RWPE2 (cell line): ENCODE data around the gene RNU5B-1.

Experiments used
- ATAC-seq: fragments of 200-7000 bp; cut with Tn5 transposase; 3 replicates; pipeline ENCODE4 v1.9.1; 2021; ENCODE audit warnings: low read depth
- DNase-seq: peaks from one replicate; pipeline ENCODE4 v3.0.0-alpha.2; 2020; ENCODE audit warnings: low spot score
- H3K27ac ChIP-seq: fragments of 450-650 bp; 2 replicates; pipeline ENCODE4 v1.5.1; 2017; ENCODE audit warnings: mild to moderate bottlenecking; ENCODE audit not compliant: poor library complexity, severe bottlenecking
- H3K27me3 ChIP-seq: fragments of 250-450 bp; sonication (Bioruptor Pico); 2 replicates; pipeline ENCODE4 v1.5.1; 2021; ENCODE audit warnings: mild to moderate bottlenecking, moderate library complexity; ENCODE audit not compliant: insufficient read depth, poor library complexity, severe bottlenecking
- H3K36me3 ChIP-seq: fragments of 250-450 bp; sonication (Bioruptor Pico); 2 replicates; pipeline ENCODE4 v1.5.1; 2020; ENCODE audit warnings: low read depth, mild to moderate bottlenecking, moderate library complexity
- H3K4me1 ChIP-seq: fragments of 250-450 bp; sonication (Bioruptor Pico); 2 replicates; pipeline ENCODE4 v1.5.1; 2021; ENCODE audit warnings: mild to moderate bottlenecking, moderate library complexity; ENCODE audit not compliant: insufficient read depth, poor library complexity, severe bottlenecking
- H3K4me3 ChIP-seq: fragments of 250-450 bp; sonication (Bioruptor Pico); 2 replicates; pipeline ENCODE4 v1.5.1; 2021; ENCODE audit warnings: mild to moderate bottlenecking, moderate library complexity; ENCODE audit not compliant: severe bottlenecking
- H3K9me3 ChIP-seq: fragments of 250-450 bp; sonication (Bioruptor Pico); 2 replicates; pipeline ENCODE4 v1.5.1; 2021; ENCODE audit warnings: mild to moderate bottlenecking, moderate library complexity; ENCODE audit not compliant: severe bottlenecking
- TF ChIP-seq, protein P1 (sequence below): fragments of 450-650 bp; IDR thresholded peaks from one replicate; pipeline ENCODE4 v1.5.1; 2017; ENCODE audit warnings: mild to moderate bottlenecking, moderate library complexity; ENCODE audit not compliant: poor library complexity, severe bottlenecking

RNU5B-1 gene

DNA sequence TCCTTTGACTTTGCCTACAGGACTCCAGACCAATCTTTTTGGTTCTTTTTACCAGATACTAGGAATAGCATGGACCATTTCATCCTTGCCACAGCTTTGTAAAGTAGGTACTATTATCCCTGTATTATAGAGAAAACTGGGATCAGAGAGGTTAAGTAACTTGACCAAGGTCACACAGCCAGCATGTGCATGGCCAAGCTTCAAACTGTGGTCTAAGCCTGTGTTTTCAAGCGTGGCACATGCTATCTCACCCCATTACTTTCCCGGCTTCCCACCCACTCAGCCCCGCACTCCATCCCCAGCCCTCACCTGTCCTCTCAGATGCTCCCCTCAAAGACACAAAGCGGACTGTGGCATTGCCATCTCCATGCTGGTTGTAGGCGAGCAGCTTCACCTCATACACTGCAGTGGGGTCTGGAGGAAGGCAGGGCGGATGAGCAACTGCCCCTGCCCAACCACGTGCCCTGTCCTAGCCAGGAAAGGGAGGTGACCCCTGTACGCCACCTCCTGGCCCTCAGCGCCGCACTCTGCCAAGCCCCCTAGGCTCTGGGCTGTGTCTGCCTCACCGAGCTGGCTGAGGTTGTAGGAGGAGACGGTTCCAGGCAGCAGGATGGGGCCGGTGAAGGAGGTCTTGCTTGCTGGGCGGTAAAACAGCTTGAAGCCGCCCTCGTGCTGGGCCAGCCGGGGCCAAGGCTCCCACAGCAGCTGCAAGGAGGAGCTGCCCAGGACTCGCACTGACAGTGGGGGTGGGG, 25.7 kb downstream of the RNU5B-1 start:
- TF ChIP-seq, protein P1, sequence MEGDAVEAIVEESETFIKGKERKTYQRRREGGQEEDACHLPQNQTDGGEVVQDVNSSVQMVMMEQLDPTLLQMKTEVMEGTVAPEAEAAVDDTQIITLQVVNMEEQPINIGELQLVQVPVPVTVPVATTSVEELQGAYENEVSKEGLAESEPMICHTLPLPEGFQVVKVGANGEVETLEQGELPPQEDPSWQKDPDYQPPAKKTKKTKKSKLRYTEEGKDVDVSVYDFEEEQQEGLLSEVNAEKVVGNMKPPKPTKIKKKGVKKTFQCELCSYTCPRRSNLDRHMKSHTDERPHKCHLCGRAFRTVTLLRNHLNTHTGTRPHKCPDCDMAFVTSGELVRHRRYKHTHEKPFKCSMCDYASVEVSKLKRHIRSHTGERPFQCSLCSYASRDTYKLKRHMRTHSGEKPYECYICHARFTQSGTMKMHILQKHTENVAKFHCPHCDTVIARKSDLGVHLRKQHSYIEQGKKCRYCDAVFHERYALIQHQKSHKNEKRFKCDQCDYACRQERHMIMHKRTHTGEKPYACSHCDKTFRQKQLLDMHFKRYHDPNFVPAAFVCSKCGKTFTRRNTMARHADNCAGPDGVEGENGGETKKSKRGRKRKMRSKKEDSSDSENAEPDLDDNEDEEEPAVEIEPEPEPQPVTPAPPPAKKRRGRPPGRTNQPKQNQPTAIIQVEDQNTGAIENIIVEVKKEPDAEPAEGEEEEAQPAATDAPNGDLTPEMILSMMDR = no peak
- Histone ChIP-seq H3K4me3 (no peak overlapping the region), H3K27me3 (no peaks in the 10 kb centered on the region), H3K36me3 (no peaks in the 10 kb centered on the region), H3K27ac (no peak overlapping the region), H3K9me3 (no peaks in the 10 kb centered on the region), H3K4me1 (no peaks in the 10 kb centered on the region)
- ATAC-seq (no peak), DNase-seq (no peak)

DNA sequence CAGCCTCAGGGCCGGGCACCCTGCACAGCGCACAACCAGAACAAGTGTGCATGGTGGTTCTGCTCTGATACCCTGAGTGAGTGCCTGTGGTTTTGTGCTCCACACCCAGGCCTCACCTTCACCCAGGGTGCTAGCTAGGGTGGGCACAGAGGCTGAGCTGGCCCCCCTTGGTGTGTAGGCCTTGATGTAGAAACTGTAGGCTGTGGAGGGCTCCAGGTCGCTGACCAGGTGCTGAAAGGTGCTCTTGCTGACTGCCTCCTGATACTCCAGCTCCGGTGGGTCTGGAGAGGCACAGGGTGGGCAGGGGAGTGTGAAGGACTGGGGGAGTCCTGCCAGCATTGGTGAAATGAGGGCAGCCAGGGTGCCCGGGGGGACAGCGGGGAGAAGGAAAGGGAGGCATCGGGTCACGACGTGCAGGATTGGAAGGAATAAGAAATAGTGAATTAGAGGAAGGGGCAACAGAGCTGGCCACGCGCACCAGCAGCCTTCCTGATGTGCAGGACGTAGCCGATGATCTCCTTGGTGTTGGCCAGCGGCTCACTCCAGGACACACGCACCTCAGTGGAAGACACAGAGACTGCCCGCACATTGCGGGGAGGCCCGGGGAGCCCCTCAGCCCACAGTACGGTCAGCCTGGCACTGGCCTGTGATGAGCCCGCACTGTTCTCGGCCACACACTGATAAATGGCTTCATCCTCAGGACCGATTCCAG, 26.6 kb downstream of the RNU5B-1 start:
- TF ChIP-seq, protein P1 = no peak
- Histone ChIP-seq H3K27me3 (no peaks in the 10 kb centered on the region), H3K4me3 (no peak overlapping the region), H3K9me3 (no peaks in the 10 kb centered on the region), H3K4me1 (no peaks in the 10 kb centered on the region), H3K27ac (no peak overlapping the region), H3K36me3 (no peaks in the 10 kb centered on the region)
- DNase-seq (no peak), ATAC-seq (no peak)

DNA sequence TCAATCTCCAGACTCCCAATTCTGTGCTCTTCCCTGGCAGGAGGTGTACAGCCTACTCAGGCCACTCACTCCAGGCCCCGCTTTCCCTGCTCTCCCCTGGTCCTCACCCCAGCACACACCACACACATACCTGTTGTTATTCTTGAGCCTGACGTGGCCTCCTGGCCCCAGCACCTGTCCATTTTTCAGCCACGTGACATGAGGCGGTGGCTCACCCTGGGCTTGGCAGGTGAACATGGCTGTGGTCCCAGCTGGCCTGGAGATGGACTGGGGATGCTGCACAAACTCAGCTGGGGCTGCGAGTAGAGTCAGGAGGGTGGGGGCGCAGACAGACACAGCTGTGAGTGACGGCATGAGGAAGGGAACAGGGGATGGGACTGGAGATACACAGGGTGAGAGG, 27.3 kb downstream of the RNU5B-1 start:
- H3K27ac ChIP-seq = no peak overlapping the region
- no peaks in the 10 kb centered on the region for H3K36me3 ChIP-seq
- no peaks in the 10 kb centered on the region for H3K4me1 ChIP-seq
- ATAC-seq (no peak; the same call in 2 of the 3 replicates), DNase-seq (no peak)
- no peaks in the 10 kb centered on the region for H3K27me3 ChIP-seq
- no peaks in the 10 kb centered on the region for H3K9me3 ChIP-seq
- H3K4me3 ChIP-seq = no peak overlapping the region
- TF ChIP-seq, protein P1 = no peak

DNA sequence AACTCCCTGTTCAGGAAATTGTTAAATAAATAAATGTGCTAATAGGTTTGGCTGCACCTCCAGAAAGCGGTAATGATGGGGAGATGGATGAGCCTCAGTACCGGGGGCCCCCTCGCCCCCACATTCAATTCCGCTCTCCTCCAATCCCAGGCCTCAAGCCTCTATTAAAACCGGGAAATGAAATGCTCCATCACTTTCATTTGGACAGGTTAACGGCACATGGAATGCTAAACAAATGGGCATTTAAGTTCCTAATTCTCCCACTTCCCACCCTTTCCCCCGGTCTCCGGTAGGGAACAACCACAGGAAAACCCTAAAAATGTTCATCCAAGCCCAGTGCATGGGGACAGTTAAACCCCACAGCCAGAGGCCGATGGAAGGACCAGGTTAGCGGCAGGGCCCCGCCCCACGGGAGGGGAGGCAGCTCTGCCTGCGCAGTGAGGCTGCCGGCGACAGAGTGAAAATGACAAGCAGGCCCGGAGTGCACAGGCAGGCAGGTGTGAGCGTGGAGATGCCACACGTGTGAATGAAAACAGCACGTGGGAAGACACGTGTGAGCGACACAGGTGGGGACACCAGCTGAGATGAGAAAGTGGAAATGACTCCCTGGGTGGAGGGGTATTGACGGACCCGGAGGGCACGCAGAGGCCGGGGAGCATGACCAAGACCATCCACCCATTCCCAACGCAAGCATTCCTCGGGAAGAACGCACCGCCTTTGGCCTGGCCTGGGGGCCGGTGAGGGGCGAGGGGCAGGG, 28.1 kb downstream of the RNU5B-1 start:
- TF ChIP-seq, protein P1 = no peak
- DNase-seq (no peak), ATAC-seq (no peak)
- Histone ChIP-seq H3K27ac (no peak overlapping the region), H3K36me3 (no peaks in the 10 kb centered on the region), H3K4me3 (no peak overlapping the region), H3K9me3 (no peaks in the 10 kb centered on the region), H3K4me1 (no peaks in the 10 kb centered on the region), H3K27me3 (no peaks in the 10 kb centered on the region)
